ENCODE data around the gene TBC1D2. TPM values are rescaled to one million over a fixed set of nuclear protein-coding genes. Genes with fewer than 3 reads are reported as not detected.

TBC1D2 gene, protein sequence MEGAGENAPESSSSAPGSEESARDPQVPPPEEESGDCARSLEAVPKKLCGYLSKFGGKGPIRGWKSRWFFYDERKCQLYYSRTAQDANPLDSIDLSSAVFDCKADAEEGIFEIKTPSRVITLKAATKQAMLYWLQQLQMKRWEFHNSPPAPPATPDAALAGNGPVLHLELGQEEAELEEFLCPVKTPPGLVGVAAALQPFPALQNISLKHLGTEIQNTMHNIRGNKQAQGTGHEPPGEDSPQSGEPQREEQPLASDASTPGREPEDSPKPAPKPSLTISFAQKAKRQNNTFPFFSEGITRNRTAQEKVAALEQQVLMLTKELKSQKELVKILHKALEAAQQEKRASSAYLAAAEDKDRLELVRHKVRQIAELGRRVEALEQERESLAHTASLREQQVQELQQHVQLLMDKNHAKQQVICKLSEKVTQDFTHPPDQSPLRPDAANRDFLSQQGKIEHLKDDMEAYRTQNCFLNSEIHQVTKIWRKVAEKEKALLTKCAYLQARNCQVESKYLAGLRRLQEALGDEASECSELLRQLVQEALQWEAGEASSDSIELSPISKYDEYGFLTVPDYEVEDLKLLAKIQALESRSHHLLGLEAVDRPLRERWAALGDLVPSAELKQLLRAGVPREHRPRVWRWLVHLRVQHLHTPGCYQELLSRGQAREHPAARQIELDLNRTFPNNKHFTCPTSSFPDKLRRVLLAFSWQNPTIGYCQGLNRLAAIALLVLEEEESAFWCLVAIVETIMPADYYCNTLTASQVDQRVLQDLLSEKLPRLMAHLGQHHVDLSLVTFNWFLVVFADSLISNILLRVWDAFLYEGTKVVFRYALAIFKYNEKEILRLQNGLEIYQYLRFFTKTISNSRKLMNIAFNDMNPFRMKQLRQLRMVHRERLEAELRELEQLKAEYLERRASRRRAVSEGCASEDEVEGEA
- total RNA-seq, result 2.8 TPM

DNA sequence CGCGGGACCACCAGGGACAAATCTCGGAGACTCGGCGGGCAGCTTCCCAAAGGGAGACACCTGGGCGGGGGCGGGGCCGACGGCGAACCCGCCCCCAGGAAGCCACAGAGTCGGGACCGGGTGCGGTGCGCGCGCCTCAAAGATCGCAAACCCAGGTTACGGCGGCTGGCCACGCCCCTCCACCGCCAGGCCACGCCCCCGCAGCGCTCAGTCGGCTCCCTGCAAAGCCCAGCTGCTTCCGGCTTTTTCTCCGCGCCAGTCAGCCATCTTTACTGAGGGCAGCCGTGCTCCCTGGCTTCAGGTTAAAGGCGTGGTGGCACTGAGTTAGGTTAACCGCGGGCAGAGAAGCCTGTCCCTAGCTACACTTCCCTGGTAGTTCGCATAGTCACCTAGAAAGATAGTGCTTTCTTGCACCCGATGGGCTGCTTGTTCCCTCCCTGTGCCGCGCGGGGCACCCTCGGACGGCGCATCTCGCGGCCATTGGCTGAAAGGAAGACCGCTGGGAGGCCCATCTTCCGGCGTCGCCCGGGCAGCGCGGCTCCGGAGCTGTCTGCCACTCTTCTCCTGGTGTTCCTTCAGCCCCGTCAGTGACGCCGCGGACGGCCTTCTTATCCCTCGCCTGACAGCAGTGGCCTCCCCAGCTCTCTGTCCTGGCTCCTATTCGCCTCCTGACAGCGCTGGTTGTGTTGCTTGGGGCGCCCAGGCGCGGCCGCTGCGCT, at the start of gene TBC1D2:
TSS of gene TBC1D2 (minus strand) at position 72 of the 719 bp plus-strand sequence. CDS start 108 bp downstream, outside the sequence.

DNA sequence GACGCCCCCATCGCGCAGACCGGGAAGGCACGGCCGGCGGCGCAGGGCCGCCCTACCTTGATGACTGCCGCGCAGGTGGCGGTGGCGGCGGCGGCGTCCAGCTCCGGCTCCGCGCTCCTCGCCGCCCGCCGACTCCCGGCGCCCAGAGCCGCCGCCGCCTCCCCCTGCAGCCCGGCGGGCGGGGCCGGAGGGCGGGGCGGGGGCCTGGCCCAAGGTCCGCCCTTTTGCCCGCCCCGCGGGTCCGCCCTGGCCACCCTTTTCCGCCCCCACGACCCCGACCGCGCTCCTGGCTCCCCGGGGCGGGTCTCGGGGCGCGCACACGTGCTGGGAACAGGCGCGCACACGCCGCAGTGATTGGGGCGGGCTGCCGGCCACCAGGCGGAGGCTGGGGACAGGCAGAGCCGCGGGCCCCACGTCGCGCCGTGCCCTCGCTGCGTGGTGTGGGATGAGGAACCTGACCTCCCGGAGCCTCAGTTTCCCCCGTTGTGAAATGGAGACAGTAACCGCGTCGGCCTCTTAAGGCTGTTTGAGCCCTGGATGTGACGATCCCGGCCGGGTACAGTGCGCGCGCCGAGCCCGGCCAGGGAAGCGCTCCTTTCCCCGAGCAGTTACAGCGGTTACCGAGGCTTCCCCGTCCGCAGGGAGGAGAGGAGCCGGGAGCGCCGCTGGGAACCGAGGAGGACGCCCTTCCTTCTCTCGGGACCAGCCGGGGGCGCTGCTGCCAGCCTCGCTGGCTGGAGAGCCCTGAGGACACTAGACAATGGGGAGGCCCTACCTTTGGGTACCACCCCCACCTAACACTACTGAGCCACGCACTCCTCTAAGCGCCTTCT, 62.7 kb downstream of the TBC1D2 start, which contains the start of gene CORO2A:
TSS of gene CORO2A (minus strand) at position 135 of the 833 bp plus-strand sequence. CDS start 34,977 bp downstream, outside the sequence.

Small RNA genes within 50 kb of the gene (small RNA-seq; reads per million reads assigned to genes)
- not detected for gene MIR6854

Other genes starting within 250 kb of the TBC1D2 start
- 27.2 TPM for gene NANS, start 198.9 kb downstream of the TBC1D2 start, total RNA-seq
- 2.8 TPM for gene TRIM14, start 136.4 kb downstream of the TBC1D2 start, total RNA-seq
- gene CORO2A, start 63.0 kb downstream of the TBC1D2 start, total RNA-seq, result 7.6 TPM

Data from diencephalon (tissue), 1 donor.